T-helper 1 cell (primary cell): Measurements from ENCODE around the gene FDXR.
A peak's percentile ranks its signal among the peaks of the same experiment; 100 is the strongest.
"Not testable (repeated sequence)": the region's sequence is repeated elsewhere in the genome, so short reads cannot be mapped to it uniquely, and the experiment has no call there.

Experiments used
- DNase-seq, 5 donors: peaks; one replicate each; pipeline ENCODE4 v3.0.0-alpha.2; 2012 to 2020

Gene FDXR

DNA sequence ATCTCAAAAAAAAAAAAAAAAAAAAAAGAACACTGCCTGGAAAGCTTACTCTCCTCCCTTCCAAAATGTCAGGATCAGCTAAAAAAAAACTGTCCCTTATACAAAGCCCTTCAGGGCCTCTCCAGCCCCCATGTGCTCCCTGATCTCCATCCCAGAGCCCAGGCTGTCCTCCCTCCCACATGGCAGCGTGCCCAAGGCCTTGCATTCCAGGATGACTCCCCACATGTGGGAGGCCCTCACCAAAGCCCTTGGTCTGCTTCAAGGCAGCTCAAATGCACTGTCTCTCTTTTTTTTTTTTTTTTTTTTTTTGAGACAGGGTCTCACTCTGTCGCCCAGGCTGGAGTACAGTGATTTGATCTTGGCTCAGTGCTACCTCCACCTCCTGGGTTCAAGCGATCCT, 2.3 kb downstream of the FDXR start:
- DNase-seq: no peak

DNA sequence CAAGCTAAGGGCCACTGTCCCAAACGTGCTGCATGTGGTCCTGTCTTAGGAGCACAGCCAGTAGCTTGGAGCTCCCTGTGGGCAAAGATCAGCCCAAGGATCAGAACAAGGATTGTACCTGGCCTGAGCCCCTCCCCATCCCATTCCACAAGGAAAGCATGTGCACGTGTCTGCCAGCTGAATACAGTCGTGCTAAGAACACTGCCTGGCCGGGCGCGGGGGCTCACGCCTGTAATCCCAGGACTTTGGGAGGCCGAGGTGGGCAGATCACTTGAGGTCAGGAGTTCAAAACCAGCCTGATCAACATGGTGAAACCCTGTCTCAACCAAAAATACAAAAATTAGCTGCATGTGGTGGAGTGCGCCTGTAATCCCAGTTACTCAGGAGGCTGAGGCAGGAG, 2.8 kb downstream of the FDXR start:
- DNase-seq: not testable (repeated sequence)

DNA sequence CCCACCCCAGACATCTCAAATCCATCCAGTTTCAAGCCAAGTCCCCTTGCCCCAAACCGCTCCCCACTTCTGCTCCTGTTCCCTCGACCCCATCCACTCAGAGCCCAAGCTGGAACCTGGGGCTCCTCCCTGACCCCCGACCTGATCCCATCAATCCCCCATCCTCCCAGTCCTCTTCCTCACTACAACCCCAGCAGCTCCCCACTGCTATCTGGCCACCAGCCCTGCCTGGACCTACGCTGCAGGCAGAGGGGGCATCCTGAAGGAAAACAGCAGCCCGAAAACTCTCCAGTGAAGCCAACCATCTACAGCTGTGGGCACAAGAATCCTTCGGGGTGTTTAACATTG, 3.9 kb downstream of the FDXR start:
- no peak for DNase-seq

- no peak for DNase-seq
Observed at GRCh38 chr17:74868251-74868907, 4.4 kb downstream of the FDXR start.

DNA sequence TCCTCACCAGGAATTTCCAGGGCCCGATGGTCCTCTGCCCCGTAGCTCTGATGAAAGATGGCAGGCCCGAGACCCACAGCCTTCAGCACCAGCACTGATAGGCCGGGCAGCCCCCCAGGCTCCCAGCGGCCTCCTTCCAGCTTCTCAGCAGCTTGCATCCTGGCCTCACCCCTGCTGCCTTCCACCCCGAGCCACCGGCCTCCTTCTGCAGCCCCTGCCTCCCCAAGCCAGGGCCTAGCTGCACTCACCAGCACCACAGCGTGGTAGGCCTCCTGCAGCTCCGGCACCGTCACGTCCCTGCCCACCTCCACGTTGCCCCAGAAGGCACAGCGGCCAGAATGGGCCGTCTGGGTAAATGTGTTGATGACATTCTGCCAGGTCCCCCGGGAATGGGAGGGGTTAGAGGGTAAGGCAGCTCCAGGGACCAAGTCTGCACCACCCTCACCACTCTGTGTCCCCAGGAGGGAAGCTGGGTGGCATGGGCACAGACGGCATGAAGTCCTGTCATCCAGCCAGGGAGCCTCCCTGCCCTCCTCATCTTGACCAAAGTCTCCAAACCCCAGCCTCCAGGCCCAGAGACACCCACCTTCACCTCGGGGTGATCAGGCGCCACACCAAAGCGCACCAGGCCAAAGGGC, 6.5 kb downstream of the FDXR start:
- DNase-seq: no peak

GRCh38 chr17:74865504-74866197, 7.1 kb downstream of the FDXR start:
- DNase-seq: no peak

DNA sequence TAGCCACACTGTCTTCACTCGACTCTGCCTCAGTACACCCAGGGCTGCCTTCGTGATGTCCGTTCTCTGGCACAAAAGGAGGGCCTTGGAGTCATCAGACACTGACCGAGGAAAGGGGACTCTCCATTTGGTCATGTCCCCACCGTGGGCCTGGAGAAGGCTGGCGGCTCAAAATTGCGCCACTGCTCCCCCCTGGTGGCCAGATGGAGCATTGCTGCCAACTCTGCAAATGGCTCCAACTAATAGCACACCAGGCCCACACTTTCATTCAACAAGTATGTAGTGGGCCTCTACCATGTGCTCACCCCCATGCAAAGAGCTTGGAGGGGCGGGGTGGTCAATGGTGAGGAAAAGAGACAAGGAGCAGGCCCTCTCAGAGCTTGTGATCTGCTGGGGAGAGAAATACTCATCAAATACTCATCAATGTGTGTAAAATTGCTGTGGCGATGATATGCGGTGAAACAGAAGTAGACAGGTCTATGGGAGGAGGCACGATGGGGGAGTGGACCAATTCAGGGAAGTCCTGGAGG, 7.9 kb downstream of the FDXR start:
- peak in 4 of 5 donors; percentile 46 to 64 (median 58) for DNase-seq

DNA sequence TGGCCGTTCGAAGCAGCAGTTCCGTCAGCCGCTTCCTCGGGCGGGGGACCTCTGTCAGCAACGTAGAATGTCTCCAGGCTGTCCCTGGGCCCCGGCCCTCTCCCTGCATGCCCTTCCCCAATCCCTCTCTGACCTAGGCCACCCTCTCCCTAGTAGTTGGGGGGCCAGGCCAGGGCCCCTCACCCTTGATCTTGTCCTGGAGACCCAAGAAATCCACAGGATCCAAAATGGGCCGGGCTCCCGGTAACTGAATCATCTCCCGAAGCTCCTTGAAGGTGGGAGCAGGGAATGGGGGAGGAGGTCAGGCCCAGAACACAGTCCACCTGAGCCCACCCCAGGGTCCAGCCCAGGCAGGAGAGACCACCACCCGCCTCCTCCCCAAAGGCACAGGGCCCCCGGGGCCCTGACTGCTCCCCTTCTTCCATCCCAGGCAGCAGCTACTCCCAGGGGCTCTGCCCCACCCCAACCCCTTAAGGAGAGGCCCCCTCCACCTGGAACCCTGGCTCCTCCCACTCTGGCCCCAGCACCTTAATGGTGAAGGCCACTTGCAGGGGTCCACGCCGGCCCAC, 8.4 kb downstream of the FDXR start:
- no peak for DNase-seq

- DNase-seq: no peak
Observed at GRCh38 chr17:74863420-74864296, 9.1 kb downstream of the FDXR start.

- DNase-seq: no peak
Observed at GRCh38 chr17:74862919-74863318, 9.9 kb downstream of the FDXR start.

DNA sequence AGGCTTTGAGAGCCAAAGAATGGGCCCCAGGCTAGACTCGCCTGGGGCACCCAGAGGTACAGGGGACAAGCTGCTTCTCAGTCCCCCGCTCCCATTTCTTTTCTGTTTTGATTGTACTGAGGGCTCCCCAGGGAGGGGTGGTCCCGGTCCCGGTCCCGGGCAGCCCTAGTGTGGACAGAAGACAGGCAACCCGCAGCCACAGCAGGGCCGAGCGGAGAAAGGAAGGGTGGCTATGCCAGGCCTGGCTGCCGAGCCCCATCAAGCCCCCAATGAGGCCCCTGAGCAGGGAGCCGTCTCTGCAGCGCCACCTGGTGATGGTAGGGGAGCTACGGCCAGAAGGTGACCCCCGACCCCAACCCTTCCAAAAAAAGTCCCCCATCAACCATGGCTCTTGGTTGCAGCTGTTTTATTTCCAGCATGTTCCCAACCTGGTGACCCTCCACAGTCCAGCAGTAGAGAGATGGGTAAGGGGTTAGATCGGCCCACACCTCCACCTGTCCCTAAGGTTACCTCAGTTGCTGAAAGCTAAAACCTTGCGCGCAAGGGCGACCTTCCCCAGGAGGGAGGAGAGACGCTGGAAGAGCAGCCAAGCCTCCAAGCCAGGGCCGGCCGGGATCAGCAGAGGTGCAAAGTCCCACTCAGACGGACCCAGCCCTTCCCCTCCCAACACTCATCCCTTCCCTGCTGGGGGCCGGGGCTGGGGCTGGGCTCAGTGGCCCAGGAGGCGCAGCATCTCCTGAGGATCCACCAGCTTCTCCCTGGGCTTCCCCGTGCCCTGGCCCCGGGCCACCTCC, 10.5 kb downstream of the FDXR start:
- peak in 4 of 5 donors; percentile 57 to 69 (median 60) for DNase-seq

DNA sequence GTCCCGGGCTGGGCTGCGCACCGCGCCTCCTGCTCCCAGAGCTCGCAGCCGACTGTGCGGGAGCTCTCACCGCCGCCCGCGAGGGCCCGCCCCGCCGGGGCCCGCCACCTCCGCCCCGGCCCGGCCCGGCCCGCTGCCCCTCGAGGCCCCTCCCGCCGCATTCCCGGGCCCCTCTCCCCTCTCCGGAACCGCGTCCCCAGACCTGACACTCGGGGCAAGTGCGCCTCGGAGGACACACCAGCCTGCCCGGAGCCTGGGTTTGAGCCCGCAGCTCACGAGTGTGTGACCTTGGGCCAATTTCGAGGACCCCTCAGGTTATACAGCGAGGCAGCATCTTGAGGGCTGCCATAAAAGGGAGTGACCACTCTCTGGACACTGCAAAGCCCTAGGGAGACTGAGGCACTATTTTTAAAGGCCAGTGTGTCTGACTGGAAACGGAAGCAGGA, 11.1 kb downstream of the FDXR start:
- no peak for DNase-seq

GRCh38 chr17:74860872-74861661, 11.7 kb downstream of the FDXR start:
- no peak for DNase-seq

DNA sequence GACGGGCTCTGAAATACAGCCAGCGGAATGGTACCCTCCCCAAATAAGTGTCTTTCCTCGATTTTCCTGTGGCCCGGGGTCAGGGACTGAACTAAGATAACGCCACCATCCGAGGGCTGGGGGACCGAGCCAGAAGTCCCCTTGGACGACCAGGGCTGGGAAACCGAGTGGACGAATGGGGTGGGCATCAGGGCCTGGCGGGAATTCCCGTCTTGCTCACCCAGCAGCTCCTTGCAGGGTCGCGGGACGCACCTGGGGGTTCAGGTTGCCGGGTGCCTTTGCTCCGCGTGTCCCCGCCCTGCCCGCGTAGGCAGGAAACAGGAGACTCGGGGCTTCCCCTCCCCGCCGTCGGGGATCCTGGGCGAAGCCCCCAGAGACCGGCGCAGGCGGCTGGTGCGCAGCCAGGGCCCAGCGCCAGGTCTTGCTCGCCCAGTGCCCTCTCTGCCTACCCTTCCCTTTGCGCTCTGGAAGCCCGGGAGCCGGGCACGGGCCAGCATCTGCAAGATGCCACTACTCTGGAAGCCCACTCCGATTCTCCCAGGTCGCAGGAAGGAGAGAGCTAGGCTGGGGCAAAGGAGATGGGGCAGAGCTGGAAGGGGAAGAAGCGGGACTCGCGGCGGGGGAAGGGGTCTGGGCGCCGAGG, 12.4 kb downstream of the FDXR start:
- no peak for DNase-seq

- peak in 2 of 5 donors; percentile 21 to 40 for DNase-seq
Observed at GRCh38 chr17:74859459-74860228, 13.2 kb downstream of the FDXR start, which contains the start of gene GRIN2C. TSS of gene GRIN2C (minus strand) at chr17:74859885. CDS start at chr17:74855092, 4,793 bp downstream.

GRCh38 chr17:74858672-74859458, 13.9 kb downstream of the FDXR start:
- no peak for DNase-seq

- no peak for DNase-seq
Observed at GRCh38 chr17:74857191-74857590, 15.6 kb downstream of the FDXR start.

- DNase-seq: no peak
Observed at GRCh38 chr17:74856112-74856511, 16.7 kb downstream of the FDXR start.
